NT2/D1 (cell line): ENCODE data around the gene CTNNA2.

ENCODE experiments used
- SUZ12 ChIP-seq: IDR thresholded peaks from 2 replicates; pipeline ENCODE4 v1.6.1; 2011; ENCODE audit not compliant: insufficient read length, insufficient read depth; ENCODE audit errors: extremely low read depth
- YY1 ChIP-seq: IDR thresholded peaks from 2 replicates; pipeline ENCODE4 v1.6.1; 2011; ENCODE audit not compliant: insufficient read length, insufficient read depth
- ZNF274 ChIP-seq: IDR thresholded peaks from 2 replicates; pipeline ENCODE4 v1.6.1; 2011; ENCODE audit warnings: mild to moderate bottlenecking, low read depth, low read length

DNA sequence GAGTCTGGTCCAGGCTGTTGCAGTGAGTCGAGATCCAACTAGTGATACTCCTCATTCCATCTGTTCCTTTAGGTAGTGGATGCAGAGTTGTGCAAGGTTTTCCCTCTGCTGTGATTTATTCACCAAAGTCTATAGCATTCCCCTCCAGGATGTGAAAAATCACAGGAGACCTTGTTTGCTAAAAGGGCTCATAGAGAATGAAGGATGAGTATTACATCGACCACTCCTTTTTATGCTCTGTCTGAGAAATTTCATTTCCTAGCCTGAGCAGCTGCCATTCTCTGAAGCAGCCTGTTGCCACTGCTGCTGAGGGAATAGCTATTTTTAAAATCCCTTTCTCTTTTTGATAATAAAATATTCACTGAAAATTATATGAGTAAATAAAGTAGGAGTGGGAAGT, 925.8 kb downstream of the CTNNA2 start:
- no peak for TF ChIP-seq YY1
- TF ChIP-seq ZNF274 = no peak
- no peak for TF ChIP-seq SUZ12
